HG02970 (cell line): ENCODE measurements around the gene MAPKAPK2.

Experiments
- ATAC-seq: cut with Tn5 transposase; IDR thresholded peaks from one replicate; pipeline ENCODE4 v1.9.1; 2021; ENCODE audit warnings: mild to moderate bottlenecking, moderate library complexity, moderate number of reproducible peaks; ENCODE audit not compliant: unreplicated experiment, low FRiP score

MAPKAPK2 gene

DNA sequence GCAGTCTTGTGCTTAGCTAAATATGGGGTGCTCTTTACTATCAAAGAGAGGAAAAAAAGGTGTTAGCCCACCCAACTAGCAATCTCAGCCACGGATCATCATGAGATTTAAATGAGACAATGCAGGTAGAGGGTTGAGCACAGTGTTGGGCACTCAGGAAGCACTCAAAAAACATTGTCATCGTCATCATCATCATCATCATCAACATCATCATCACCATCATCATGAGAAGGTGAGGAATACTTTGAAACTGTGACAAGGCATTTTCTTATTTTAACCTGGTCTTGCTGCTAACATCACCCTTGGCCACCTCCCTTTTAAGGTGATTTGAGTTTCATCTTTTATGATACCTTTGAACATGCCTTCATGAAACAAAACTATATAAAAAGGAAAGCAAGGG lies 3.3 kb upstream of the MAPKAPK2 start:
- ATAC-seq = no peak

DNA sequence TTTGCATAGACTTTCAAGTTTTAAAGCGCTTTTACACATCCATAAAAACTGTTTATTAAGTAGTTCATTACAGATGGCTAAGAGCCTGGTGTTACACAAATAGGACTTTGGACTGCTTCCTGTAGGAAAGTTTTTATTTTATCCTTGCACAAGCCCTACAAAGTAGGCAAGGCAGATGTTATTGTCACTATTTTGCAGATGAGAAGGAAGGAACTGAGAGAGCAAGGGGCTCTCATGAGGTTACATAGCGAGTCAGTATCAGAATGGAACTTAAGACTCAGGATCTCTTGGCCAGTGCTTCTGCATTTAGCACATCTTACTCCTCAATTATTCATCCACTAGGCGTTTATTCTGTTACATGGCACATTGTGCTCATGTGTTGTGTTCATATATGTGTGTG lies 2.6 kb upstream of the MAPKAPK2 start:
- ATAC-seq = no peak

DNA sequence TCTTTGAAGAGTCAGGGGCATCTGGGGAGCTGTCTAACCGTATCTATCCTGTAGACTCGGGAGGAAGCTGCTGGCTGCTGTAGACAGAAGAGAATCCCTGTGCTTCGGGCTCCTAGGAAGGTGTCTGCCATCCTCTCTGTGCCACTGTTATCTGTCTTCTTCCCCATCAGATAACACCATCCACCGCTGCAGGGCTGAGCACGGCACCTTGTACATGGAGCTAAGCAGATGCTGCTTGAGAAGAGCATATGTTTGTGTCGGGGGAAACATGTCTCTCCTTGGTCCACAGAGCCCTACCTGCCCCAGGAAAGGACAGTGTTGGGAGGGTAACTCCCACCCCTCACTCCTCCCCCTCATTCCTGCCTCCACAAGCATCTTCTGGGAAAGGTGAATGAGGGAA lies 1.4 kb upstream of the MAPKAPK2 start:
- no peak for ATAC-seq

DNA sequence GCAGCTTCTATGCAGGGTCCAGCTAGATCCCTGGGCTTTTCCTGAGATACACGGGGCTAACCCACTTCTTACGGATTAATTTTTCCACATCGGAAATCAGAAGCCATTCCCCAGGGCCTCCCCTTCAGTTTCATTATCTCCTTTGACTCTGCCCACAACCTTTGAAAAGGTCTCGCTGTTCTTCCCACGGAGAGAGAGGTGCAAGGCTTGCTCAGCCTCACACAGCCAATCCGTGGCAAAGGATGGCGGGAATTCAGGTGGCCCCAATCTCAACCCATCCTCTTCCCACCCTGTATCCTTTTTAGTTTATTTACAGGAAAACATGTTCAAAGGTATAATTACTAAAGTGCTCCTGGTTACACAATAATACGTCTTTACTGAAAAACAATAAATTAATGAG lies 702 bp upstream of the MAPKAPK2 start:
- no peak for ATAC-seq

DNA sequence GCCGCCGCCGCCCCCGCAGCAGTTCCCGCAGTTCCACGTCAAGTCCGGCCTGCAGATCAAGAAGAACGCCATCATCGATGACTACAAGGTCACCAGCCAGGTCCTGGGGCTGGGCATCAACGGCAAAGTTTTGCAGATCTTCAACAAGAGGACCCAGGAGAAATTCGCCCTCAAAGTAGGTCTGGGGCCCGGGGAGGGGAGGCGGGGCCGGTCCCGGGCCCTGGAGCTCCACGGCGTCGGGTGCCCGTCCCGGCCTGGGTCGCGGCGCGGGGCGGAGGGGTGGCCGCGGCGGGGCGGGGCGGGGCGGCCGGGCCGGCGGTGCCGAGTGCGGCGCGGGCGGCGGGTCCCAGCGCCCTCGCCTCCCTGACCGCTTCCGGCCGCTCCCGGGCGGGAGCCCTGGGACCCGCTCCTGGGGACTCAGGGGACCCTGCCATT lies 646 bp downstream of the MAPKAPK2 start:
- no peak for ATAC-seq

DNA sequence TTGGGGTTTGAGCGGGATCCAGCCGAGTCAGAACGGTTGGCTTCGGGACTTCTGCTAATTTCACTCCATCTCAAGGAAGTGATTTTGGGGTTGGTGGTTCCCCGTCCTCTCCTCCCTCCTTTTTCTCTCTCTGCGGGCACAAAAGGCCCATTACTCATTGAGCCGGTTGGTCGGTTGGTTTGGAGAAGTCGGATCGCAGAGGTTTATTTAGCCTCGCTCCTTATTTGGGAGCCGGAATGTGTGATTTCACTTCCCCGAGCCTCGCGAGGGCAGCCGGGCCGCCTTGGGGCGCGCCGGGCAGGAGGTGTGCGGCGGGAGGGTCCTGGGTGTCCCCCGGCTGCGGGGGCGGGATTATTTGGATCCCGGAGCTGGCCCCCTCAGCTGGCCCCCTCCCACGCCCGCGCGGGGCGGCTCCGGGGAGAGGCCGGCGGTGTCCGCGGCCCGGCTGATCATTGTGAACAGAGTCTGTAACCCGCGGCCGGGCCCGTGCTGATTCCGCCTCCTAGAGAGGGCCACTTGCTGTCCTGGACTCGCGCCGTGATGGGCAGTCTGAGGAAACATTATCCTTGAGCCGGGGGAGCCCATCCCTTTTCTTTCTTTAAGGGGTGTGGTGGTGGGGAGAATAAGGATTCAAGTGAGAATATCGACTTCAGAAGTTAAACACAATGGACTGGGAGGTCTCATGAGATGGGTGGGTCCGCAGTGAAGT lies 1.2 kb downstream of the MAPKAPK2 start:
- ATAC-seq = no peak

DNA sequence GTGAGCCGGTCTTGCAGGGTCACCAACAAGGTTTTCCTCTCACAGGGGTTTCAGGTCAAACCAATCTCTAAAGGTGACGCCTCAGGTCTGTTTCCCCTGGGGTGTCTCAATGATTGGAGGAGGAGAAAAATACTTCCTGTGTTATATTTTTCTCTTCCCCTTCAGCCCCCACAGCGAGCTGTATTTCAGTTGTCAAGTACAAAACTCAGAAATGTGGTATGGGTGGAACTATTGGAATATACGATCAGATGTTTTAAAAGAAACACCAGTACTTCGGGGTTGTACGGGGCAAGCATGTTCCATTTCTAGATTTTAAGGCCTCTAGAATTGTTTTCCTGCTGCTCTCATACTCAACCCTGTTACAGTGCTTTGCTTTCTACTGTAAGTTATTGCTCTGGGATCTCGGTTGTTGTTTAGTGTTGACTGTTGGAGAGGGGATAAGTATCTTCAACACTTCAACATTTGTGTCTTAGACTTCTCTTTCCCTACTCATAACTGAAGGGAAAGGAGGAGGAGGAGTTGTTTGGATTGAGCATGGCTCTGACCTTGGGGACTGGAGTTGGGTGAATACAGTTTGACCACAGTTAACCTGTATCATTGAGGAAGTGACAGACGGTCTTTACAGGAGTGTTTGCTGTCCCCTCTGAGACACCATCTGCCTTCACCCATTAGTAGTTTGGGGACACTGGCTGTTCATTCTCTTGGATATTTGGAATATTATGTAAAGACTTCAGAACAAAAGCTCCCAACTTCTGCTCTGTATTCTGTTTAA lies 2.0 kb downstream of the MAPKAPK2 start:
- no peak for ATAC-seq

DNA sequence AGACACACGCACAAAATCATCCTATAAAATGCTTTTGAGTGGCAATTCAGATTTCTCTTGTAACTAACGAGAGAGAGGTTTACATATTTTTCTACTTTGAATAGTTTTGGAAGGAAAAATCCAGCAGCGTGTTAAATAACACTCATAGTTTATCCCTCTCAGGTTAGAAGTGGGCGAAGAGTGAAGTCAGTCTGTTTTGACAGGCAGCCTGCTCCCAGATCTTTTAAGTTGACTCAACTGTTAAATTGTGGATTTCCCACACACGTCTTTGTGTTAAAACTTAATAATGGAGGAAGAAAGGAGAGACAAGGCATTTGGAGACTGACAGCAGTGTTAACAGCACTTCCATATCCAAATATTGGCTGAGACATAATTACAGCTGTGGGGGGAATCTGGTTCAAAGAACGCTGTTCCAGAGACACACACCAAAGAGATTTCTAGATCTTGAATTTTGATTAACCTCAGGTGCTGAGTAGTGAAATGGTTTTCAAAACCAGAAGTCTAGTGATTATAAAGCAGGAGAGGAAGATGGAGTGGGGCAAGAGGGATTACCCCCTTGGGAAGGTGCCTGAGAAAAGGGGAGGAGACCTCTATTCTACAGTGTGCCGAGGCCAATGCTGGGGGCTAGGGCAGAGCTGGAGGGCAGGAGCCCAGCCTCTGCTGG lies 2.7 kb downstream of the MAPKAPK2 start:
- no peak for ATAC-seq

DNA sequence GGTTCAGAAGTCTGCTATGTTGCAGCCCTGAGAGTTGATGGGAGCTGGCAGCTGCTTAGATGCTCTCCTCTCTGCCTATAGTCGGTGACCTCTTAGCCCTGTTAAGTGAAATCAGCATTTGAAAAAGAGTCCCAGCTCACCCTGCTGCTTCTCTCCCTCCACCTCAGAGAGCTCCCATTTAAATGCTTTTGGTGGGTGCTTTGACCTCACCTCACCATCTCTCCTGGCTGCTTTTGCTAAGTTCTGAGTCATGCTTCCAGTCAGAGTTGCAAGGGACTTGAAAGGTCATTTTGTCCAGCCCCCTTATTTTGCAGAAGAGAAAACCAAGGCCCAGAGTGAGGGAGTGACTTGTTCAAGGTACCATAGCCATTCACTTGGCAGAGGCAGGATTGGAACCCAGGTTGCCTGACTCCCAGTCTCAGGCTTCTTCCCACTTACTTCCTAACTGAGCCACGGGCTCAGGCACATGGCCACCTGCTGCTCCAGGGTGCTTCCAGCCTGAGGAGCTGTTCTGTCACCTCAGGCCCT lies 3.3 kb downstream of the MAPKAPK2 start:
- ATAC-seq = no peak

DNA sequence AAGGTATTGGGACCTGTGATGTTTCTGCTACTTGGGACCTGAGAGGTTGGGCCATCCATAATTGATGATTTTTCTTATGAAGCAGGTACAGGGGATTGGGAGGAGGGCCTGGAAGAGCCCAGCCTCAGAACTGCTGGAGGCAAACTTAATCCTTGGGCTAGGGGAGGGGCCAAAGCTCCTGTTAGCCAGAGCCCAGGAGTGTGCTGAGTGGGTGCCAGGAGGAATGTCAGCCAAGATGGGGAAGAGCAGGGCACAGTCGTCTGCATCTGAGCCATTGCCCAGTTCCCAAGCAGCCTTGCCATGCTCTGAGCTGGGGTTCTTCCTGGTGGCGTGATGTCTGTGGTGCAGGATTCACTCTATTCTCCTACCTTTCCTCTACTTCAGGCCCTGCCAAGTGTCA lies 5.8 kb downstream of the MAPKAPK2 start:
- ATAC-seq = no peak

DNA sequence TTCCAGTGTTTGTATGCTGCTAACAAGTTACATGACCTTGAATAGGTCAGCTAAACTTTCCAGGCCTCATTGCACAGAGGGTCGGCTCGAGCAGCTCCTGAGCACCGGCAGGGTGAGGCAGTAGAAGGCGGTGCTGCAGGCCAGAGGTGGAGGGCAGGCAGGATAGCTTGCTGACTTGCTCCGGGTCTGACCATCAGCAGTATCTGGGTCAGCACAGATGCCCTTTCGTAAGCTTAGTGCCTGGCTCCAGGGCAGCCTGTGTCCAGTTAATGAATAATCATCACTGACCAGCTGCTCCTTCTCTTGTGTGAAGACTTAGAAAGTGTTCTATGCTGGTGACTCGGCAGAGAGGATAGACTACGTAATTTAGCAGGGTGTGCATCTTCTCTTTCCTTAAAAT lies 6.9 kb downstream of the MAPKAPK2 start:
- no peak for ATAC-seq

DNA sequence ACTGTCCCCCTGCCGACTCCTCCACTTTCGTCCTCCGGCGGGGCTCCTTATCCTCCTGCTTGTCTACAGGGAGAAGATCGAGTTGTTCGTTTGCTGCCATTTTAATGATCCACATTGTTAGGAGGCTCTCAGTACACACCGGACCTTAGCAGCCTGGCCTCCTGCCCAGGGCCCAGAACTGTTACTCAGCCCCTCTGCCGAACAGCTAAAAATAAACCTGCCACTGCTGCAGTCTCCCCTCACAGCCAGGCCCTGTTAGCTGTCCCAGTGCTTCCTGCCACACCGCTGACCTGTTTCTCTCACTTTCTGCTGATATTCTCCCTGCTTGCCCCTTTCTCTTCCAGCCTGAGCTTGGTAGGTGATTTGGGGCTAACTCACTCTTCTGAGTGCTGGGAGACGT lies 8.3 kb downstream of the MAPKAPK2 start:
- no peak for ATAC-seq

DNA sequence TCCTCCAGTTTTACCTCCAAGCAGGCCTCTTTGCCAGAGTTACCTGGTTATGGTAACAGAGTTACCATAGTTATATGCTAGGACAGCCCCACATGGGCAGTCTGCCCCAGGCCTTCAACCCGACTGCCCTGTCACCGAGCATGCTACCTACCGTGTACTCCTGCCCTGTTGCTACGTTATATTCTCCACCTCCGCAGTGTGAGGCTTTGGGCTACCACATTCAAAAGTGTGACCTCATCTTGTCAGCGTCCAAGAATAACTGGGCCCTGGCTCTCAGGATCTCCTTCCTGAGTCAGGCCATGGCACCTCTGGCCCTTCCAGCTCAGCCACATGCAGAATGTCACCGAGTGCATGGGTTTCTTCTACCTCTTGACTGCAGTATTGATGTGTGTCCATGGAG lies 8.9 kb downstream of the MAPKAPK2 start:
- no peak for ATAC-seq

DNA sequence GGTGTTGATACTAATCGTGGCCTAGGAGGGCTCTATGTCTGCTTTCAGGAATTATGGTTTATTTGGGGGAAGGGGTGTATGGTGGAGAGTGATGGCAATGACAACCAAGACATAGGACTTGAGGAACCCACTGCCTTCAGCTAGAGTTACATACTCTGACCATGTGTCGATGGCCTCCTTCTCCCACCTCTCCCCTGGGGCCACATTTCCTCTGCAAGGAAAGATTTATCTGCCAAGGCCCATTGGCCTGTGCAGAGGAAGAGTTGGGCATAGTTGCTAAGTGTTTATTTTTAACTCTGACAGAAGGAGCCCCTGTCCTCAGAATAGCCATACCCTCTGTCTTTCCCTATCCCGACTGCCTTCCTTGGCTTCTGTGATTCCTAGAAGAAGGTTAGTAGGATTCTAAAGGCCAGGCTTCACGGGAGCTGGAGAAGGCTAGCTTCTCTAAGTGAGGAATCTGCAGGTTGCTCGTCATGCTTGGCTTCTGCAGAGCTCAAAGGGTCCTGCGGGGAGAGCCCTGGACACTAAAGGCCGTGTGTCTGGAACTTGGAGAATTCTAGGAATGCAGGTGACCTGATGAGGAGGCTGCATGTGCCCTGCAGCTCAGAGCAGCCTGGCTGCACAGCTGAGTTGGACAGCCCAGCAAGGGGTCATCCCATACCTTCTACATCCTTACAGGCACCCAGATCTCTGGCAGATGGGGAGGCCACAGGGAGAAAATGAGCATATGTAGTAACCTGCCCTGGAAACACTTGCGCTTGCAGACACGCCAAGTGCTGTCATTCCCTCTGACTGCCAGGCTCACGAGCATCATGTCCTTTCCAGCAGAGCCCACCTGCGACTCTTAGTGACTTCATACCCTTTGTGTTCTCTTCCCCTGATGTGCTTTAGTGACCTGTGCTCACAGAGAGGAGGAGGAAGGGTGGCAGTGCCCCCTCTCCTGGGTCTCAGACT lies 9.7 kb downstream of the MAPKAPK2 start:
- no peak for ATAC-seq

DNA sequence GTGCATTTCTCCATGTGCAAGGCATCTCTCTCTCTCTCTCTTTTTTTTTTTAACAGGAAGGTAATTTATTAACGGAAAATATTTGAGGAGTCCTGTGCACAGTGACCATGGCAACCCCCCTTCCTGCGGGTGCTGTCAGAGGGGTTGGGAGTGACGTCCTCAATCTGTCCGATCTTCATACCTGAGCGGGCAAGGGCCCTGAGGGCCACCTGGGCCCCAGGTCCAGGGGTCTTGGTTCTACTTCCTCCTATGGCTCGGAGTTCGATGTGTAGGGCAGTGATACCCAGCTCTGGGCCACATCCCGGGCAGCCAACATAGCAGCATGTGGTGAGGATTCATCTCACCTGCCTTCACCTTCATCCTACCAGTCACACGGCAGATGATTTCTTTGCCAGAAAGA lies 11.0 kb downstream of the MAPKAPK2 start:
- ATAC-seq = no peak

DNA sequence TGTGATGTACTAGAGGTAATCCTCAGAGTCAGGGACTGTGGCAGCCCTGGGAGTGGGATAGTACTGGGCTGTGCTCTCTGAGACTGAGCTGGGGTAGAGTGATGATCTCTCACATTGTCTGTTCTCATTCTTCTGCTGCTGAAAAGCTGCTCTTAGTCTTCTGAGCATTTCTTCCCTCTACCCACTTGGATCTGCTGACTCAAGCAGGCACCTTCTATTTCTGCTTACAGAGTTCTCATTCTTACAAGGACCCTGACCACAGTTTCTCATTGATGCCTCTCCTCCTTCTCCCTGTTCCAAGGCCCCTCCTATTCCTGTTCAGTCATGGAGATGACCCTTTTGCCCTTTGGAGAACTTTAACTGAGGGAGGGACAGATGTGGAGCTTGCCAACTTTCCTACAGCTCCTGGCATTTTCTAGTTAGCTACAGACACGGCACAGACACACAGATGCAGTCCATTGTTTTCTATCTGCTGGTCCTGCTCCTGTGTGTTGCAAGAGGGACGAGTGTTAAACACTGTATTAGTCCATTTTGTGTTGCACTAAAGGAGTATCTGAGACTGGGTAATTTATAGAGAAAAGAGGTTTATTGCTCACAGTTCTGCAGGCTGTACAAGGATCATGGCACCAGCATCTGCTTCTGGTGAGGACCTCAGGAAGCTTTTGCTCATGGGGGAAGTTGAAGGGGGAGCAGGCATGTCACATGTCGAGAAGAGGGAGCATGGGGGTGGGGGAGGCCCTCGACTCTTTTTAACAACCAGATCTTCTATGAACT lies 12.3 kb downstream of the MAPKAPK2 start:
- no peak for ATAC-seq

DNA sequence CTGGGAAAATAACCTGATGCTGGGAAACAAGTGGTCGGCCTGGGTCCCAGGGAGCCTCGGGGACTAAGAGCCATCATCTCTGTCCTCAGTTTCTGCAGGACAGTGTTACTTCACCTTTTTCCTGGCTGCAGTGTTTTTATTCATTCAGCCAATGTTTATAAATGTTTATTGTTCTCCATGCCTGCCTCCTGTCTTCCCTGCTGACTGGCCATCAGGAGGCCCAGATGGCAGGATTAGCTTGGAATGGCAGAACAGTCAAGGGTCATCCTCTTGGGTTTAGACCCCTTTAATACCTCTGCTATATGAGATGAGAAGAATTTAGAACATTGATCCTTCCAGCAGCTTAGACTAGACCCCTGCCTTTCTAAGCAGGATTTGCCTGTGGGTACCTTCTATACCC lies 13.3 kb downstream of the MAPKAPK2 start:
- no peak for ATAC-seq

DNA sequence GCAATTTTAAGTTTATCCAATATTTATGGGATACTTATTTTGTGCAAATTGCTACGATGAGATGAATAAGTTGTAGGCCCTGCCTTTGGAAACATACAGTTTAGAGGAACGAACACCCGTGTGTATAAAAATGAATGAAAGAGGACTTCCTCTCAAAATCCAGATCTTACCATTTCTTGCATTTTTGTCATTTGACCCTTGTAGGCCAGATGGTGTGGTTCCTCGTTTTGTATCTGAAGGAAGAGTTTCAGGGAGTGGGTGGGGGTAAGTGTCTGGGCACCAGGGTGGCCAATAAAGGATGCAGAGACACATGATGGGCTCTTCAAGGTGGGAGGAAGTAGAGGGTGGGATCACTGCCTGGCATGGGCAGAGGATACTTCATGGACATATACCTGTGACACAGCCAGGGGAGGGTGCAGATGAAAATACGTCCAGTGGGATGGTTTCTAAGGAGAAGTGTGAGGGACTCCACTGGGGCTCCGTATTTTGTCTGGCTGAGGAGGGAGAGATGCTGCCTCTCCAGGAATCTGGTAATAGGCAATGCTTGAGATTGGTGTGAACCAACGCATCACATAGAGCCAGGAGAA lies 14.4 kb downstream of the MAPKAPK2 start:
- no peak for ATAC-seq

DNA sequence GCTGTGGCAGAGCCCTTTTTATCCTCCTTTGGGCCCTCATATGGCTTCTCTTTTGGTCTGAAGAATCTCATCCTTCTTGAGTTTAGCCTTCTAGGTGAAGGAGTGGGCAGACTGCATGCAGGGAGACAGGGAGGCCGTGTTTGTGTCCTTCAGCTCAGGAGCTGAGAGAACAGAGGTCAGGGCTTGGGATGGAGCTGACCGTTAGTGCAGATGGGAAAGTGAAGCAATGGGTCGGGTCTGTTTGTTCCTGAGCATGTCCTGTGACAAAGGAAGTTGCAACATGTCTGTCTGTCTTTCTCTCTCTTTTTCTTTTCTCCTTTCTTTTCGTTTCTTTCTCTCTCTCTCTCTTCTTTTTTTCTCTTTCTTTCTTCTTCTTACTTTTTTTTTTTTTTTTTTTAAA lies 14.9 kb downstream of the MAPKAPK2 start:
- no peak for ATAC-seq
